ENCODE measurements around the gene TRAPPC10.

Gene TRAPPC10

GRCh38 chr21:44058652-44058964 is 46.5 kb downstream of the TRAPPC10 start:
- no peak for TF ChIP-seq CTCF (IDR thresholded peaks at IDR 0.05; ENCODE audit: control insufficient read depth, extremely low read depth, insufficient read depth)
- H3K4me3 ChIP-seq (ENCODE audit: low read depth, low read length): no peak overlapping the region
- DNase-seq (ENCODE audit: low read depth): no peak

GRCh38 chr21:44058981-44059380 is 46.9 kb downstream of the TRAPPC10 start:
- DNase-seq (ENCODE audit: low read depth): no peak
- no peak for TF ChIP-seq CTCF (IDR thresholded peaks at IDR 0.05; ENCODE audit: control insufficient read depth, extremely low read depth, insufficient read depth)
- no peak overlapping the region for H3K4me3 ChIP-seq (ENCODE audit: low read depth, low read length)

GRCh38 chr21:44059710-44060109 is 47.6 kb downstream of the TRAPPC10 start:
- DNase-seq (ENCODE audit: low read depth): no peak
- H3K4me3 ChIP-seq (ENCODE audit: low read depth, low read length): no peak overlapping the region
- TF ChIP-seq CTCF (IDR thresholded peaks at IDR 0.05; ENCODE audit: control insufficient read depth, extremely low read depth, insufficient read depth): no peak

GRCh38 chr21:44062380-44062779 is 50.3 kb downstream of the TRAPPC10 start:
- no peak overlapping the region for H3K4me3 ChIP-seq (ENCODE audit: low read depth, low read length)
- no peak for TF ChIP-seq CTCF (IDR thresholded peaks at IDR 0.05; ENCODE audit: control insufficient read depth, extremely low read depth, insufficient read depth)
- DNase-seq (ENCODE audit: low read depth): no peak

- H3K4me3 ChIP-seq (ENCODE audit: low read depth, low read length): no peak overlapping the region
- TF ChIP-seq CTCF (IDR thresholded peaks at IDR 0.05; ENCODE audit: control insufficient read depth, extremely low read depth, insufficient read depth): no peak
- no peak for DNase-seq (ENCODE audit: low read depth)
These were observed 51.2 kb downstream of the TRAPPC10 start for GRCh38 chr21:44063151-44063912.

- TF ChIP-seq CTCF (IDR thresholded peaks at IDR 0.05; ENCODE audit: control insufficient read depth, extremely low read depth, insufficient read depth): no peak
- DNase-seq (ENCODE audit: low read depth): no peak
- no peak overlapping the region for H3K4me3 ChIP-seq (ENCODE audit: low read depth, low read length)
These were observed 52.8 kb downstream of the TRAPPC10 start for GRCh38 chr21:44064852-44065403.

GRCh38 chr21:44065428-44065827 is 53.3 kb downstream of the TRAPPC10 start:
- H3K4me3 ChIP-seq (ENCODE audit: low read depth, low read length): no peak overlapping the region
- no peak for TF ChIP-seq CTCF (IDR thresholded peaks at IDR 0.05; ENCODE audit: control insufficient read depth, extremely low read depth, insufficient read depth)
- no peak for DNase-seq (ENCODE audit: low read depth)

All from LNCaP clone FGC (cell line).